Kidney glomerular epithelial cell (primary cell): Measurements from ENCODE around the gene CNMD.
"Not testable (repeated sequence)": the region's sequence is repeated elsewhere in the genome, so short reads cannot be mapped to it uniquely, and the experiment has no call there.

Experiments
- DNase-seq: peaks from one replicate; lab custom pipeline; 2025; lab: John Stamatoyannopoulos, UW

Gene CNMD

GRCh38 chr13:52744842-52745375, 5.3 kb upstream of the CNMD start:
- no peak for DNase-seq

- DNase-seq, result no peak
These were observed 4.4 kb upstream of the CNMD start for GRCh38 chr13:52743988-52744387.

GRCh38 chr13:52743569-52743968, 3.9 kb upstream of the CNMD start:
- DNase-seq, result no peak

GRCh38 chr13:52738719-52739467, 727 bp downstream of the CNMD start:
- DNase-seq, result no peak

GRCh38 chr13:52737965-52738364, 1.7 kb downstream of the CNMD start:
- DNase-seq, result no peak

GRCh38 chr13:52737451-52737850, 2.2 kb downstream of the CNMD start:
- no peak for DNase-seq

- DNase-seq, result no peak
These were observed 2.7 kb downstream of the CNMD start for GRCh38 chr13:52736891-52737290.

- DNase-seq, result no peak
These were observed 5.5 kb downstream of the CNMD start for GRCh38 chr13:52734075-52734623.

GRCh38 chr13:52726258-52726657, 13.4 kb downstream of the CNMD start:
- DNase-seq, result no peak

- DNase-seq, result no peak
These were observed 14.3 kb downstream of the CNMD start for GRCh38 chr13:52725302-52725701.

- DNase-seq, result no peak
These were observed 16.4 kb downstream of the CNMD start for GRCh38 chr13:52723181-52723580.

- DNase-seq, result not testable (repeated sequence)
These were observed 18.3 kb downstream of the CNMD start for GRCh38 chr13:52721356-52721755.

GRCh38 chr13:52720904-52721303, 18.7 kb downstream of the CNMD start:
- DNase-seq, result not testable (repeated sequence)

- DNase-seq, result no peak
These were observed 25.7 kb downstream of the CNMD start for GRCh38 chr13:52713894-52714293.

GRCh38 chr13:52712385-52712784, 27.2 kb downstream of the CNMD start:
- DNase-seq, result no peak

- no peak for DNase-seq
These were observed 28.3 kb downstream of the CNMD start for GRCh38 chr13:52711286-52711685.

GRCh38 chr13:52708266-52708665, 31.4 kb downstream of the CNMD start:
- DNase-seq, result not testable (repeated sequence)

GRCh38 chr13:52707375-52707774, 32.2 kb downstream of the CNMD start:
- no peak for DNase-seq

- DNase-seq, result no peak
These were observed 33.5 kb downstream of the CNMD start for GRCh38 chr13:52706081-52706480.

GRCh38 chr13:52703482-52703881, 36.1 kb downstream of the CNMD start:
- no peak for DNase-seq

GRCh38 chr13:52701728-52702465, 37.7 kb downstream of the CNMD start:
- DNase-seq, result no peak

GRCh38 chr13:52696566-52696965, 43.1 kb downstream of the CNMD start:
- no peak for DNase-seq

GRCh38 chr13:52695856-52696255, 43.8 kb downstream of the CNMD start:
- no peak for DNase-seq
